Activated CD8-positive, alpha-beta memory T cell treated with anti-CD3 and anti-CD28 coated beads for 48 hours (primary cell): Measurements from ENCODE around the gene TSHZ3.
A peak's percentile ranks its signal among the peaks of the same experiment; 100 is the strongest.

Source experiments
- DNase-seq, 3 experiments: peaks; one replicate each; pipeline ENCODE4 v3.0.0-alpha.2; 2020; ENCODE audit warnings: low read depth in 2 of 3, low spot score in 2 of 3

Gene TSHZ3

GRCh38 chr19:31349160-31349881 is at the start of gene TSHZ3:
Gene TSHZ3, minus strand, starts transcription at chr19:31349436. Its CDS starts 217 bp downstream, at chr19:31349219.
- no peak for DNase-seq

GRCh38 chr19:31397308-31397707 is 48.1 kb upstream of the TSHZ3 start:
- DNase-seq = no peak

- no peak for DNase-seq
These were observed 43.2 kb upstream of the TSHZ3 start for GRCh38 chr19:31392464-31392863.

- no peak for DNase-seq
These were observed 42.3 kb upstream of the TSHZ3 start for GRCh38 chr19:31391518-31391917.

- DNase-seq = no peak
These were observed 41.5 kb upstream of the TSHZ3 start for GRCh38 chr19:31390711-31391110.

GRCh38 chr19:31389874-31390273 is 40.6 kb upstream of the TSHZ3 start:
- no peak for DNase-seq

GRCh38 chr19:31387717-31388301 is 38.6 kb upstream of the TSHZ3 start:
- no peak for DNase-seq

GRCh38 chr19:31386806-31387205 is 37.6 kb upstream of the TSHZ3 start:
- no peak for DNase-seq

GRCh38 chr19:31385744-31386143 is 36.5 kb upstream of the TSHZ3 start:
- DNase-seq = no peak

GRCh38 chr19:31383553-31383952 is 34.3 kb upstream of the TSHZ3 start:
- no peak for DNase-seq

- no peak for DNase-seq
These were observed 31.6 kb upstream of the TSHZ3 start for GRCh38 chr19:31380854-31381253.

- no peak for DNase-seq
These were observed 29.2 kb upstream of the TSHZ3 start for GRCh38 chr19:31378404-31378803.

- no peak for DNase-seq
These were observed 28.5 kb upstream of the TSHZ3 start for GRCh38 chr19:31377736-31378135.

- DNase-seq = no peak
These were observed 23.1 kb upstream of the TSHZ3 start for GRCh38 chr19:31372246-31372781.

- DNase-seq = no peak
These were observed 21.0 kb upstream of the TSHZ3 start for GRCh38 chr19:31370216-31370615.

GRCh38 chr19:31364963-31365362 is 15.7 kb upstream of the TSHZ3 start:
- DNase-seq = no peak

- DNase-seq = no peak
These were observed 12.5 kb upstream of the TSHZ3 start for GRCh38 chr19:31361728-31362127.

GRCh38 chr19:31357315-31357673 is 8.1 kb upstream of the TSHZ3 start:
- no peak for DNase-seq

GRCh38 chr19:31356587-31357314 is 7.5 kb upstream of the TSHZ3 start:
- peak in 1 of 3 experiments; percentile 40 for DNase-seq

GRCh38 chr19:31355665-31356289 is 6.5 kb upstream of the TSHZ3 start:
- DNase-seq = no peak

- DNase-seq = no peak
These were observed 5.8 kb upstream of the TSHZ3 start for GRCh38 chr19:31354799-31355664.
